Large intestine (tissue), 3 donors: ENCODE data around the gene CDH13. TPM values are rescaled to one million over a fixed set of nuclear protein-coding genes. Genes with fewer than 3 reads are reported as not detected.
A peak's percentile ranks its signal among the peaks of the same experiment; 100 is the strongest.

Experiments used
- DNase-seq, 2 donors: peaks; one replicate each; pipeline versions ENCODE4 v3.0.0 to v3.0.0-alpha.2; 2013
- H3K27ac ChIP-seq: one replicate; pipeline ENCODE4 v1.5.1; 2013; ENCODE audit warnings: low read length
- H3K27me3 ChIP-seq: 2 replicates; pipeline ENCODE4 v1.6.1; 2013; ENCODE audit warnings: low read length; ENCODE audit not compliant: control insufficient read depth, insufficient read depth
- H3K36me3 ChIP-seq: 2 replicates; pipeline ENCODE4 v1.6.1; 2013; ENCODE audit warnings: low read length; ENCODE audit not compliant: control insufficient read depth, insufficient read depth
- H3K4me1 ChIP-seq: one replicate; pipeline ENCODE4 v1.6.1; 2013; ENCODE audit warnings: low read length; ENCODE audit not compliant: control insufficient read depth, insufficient read depth
- H3K4me3 ChIP-seq: one replicate; pipeline ENCODE4 v1.5.1; 2013; ENCODE audit warnings: low read length
- H3K9me3 ChIP-seq: one replicate; pipeline ENCODE4 v1.6.1; 2013; ENCODE audit warnings: mild to moderate bottlenecking, low read depth, low read length, moderate library complexity; ENCODE audit not compliant: control insufficient read depth
- WGBS: methylation state at CpG from one replicate; pipeline ENCODE4 v1.1.5; 2013; ENCODE audit warnings: low lambda C conversion rate; ENCODE audit not compliant: insufficient coverage; 5-methylcytosine and 5-hydroxymethylcytosine counted together
- polyA plus RNA-seq: library from polyadenylated mRNA; unstranded; fragments of 120-200 nt; gene quantifications from one replicate; pipeline ENCODE4 v1.2.1, GENCODE V29; 2013

The CDH13 gene
- polyA plus RNA-seq, 1 donor, result 17.1 TPM

- H3K9me3 ChIP-seq, result no peaks in the 10 kb centered on the region
- no peaks in the 10 kb centered on the region for H3K27me3 ChIP-seq
- H3K27ac ChIP-seq, result no peak overlapping the region
- DNase-seq, result no peak
- 96% methylated on average over 2 of the region's 4 CpGs for WGBS
- H3K4me3 ChIP-seq, result no peak overlapping the region
- H3K4me1 ChIP-seq, result no peaks in the 10 kb centered on the region
- no peaks in the 10 kb centered on the region for H3K36me3 ChIP-seq
Measured at GRCh38 chr16:82755570-82756282, 129.0 kb downstream of the CDH13 start.

GRCh38 chr16:82756283-82756599 lies 129.5 kb downstream of the CDH13 start:
- no CpG with 5 or more reads among the region's 3 CpGs for WGBS

GRCh38 chr16:82758406-82758805 lies 131.6 kb downstream of the CDH13 start:
- DNase-seq, result no peak
- no peaks in the 10 kb centered on the region for H3K4me1 ChIP-seq
- WGBS, result no CpG with 5 or more reads among the region's 4 CpGs

More at GRCh38 chr16:82756283-82756599, 129.5 kb downstream of the CDH13 start:
- Histone ChIP-seq H3K36me3 (no peaks in the 10 kb centered on the region), H3K27me3 (no peaks in the 10 kb centered on the region), H3K27ac (no peak overlapping the region), H3K4me1 (no peaks in the 10 kb centered on the region), H3K9me3 (no peaks in the 10 kb centered on the region), H3K4me3 (no peak overlapping the region)
- DNase-seq, result no peak

GRCh38 chr16:82758904-82759303 lies 132.1 kb downstream of the CDH13 start:
- no peak for DNase-seq
- H3K4me3 ChIP-seq, result no peak overlapping the region
- no peaks in the 10 kb centered on the region for H3K36me3 ChIP-seq
- no peaks in the 10 kb centered on the region for H3K27me3 ChIP-seq
- no peaks in the 10 kb centered on the region for H3K9me3 ChIP-seq
- WGBS, result no CpG with 5 or more reads among the region's 2 CpGs
- H3K27ac ChIP-seq, result no peak overlapping the region
- no peaks in the 10 kb centered on the region for H3K4me1 ChIP-seq

More at GRCh38 chr16:82758406-82758805, 131.6 kb downstream of the CDH13 start:
- Histone ChIP-seq H3K36me3 (no peaks in the 10 kb centered on the region), H3K27me3 (no peaks in the 10 kb centered on the region), H3K27ac (no peak overlapping the region), H3K9me3 (no peaks in the 10 kb centered on the region), H3K4me3 (no peak overlapping the region)

GRCh38 chr16:82761236-82761635 lies 134.5 kb downstream of the CDH13 start:
- Histone ChIP-seq H3K9me3 (no peaks in the 10 kb centered on the region), H3K27ac (no peak overlapping the region), H3K4me1 (no peaks in the 10 kb centered on the region), H3K27me3 (no peaks in the 10 kb centered on the region), H3K4me3 (no peak overlapping the region), H3K36me3 (no peaks in the 10 kb centered on the region)
- DNase-seq, result no peak
- no CpG with 5 or more reads among the region's 4 CpGs for WGBS

- WGBS, result no CpG with 5 or more reads among the region's 3 CpGs
Measured at GRCh38 chr16:82761858-82762257, 135.1 kb downstream of the CDH13 start.

GRCh38 chr16:82763371-82763770 lies 136.6 kb downstream of the CDH13 start:
- H3K9me3 ChIP-seq, result no peaks in the 10 kb centered on the region
- H3K27me3 ChIP-seq, result no peaks in the 10 kb centered on the region
- H3K4me3 ChIP-seq, result no peak overlapping the region
- H3K4me1 ChIP-seq, result no peaks in the 10 kb centered on the region
- DNase-seq, result no peak
- 92% methylated on average over 2 of the region's 2 CpGs for WGBS
- H3K27ac ChIP-seq, result no peak overlapping the region
- H3K36me3 ChIP-seq, result no peaks in the 10 kb centered on the region

More at GRCh38 chr16:82761858-82762257, 135.1 kb downstream of the CDH13 start:
- Histone ChIP-seq H3K27me3 (no peaks in the 10 kb centered on the region), H3K9me3 (no peaks in the 10 kb centered on the region), H3K27ac (no peak overlapping the region), H3K4me1 (no peaks in the 10 kb centered on the region), H3K4me3 (no peak overlapping the region), H3K36me3 (no peaks in the 10 kb centered on the region)
- peak; percentile 59 to 84 for DNase-seq

- no peaks in the 10 kb centered on the region for H3K27me3 ChIP-seq
- no peak overlapping the region for H3K4me3 ChIP-seq
- no peaks in the 10 kb centered on the region for H3K9me3 ChIP-seq
- H3K4me1 ChIP-seq, result no peaks in the 10 kb centered on the region
- no peak overlapping the region for H3K27ac ChIP-seq
- no peak for DNase-seq
- H3K36me3 ChIP-seq, result no peaks in the 10 kb centered on the region
- WGBS, result no CpG with 5 or more reads among the region's 3 CpGs
Measured at GRCh38 chr16:82767198-82767597, 140.4 kb downstream of the CDH13 start.

- H3K27me3 ChIP-seq, result no peaks in the 10 kb centered on the region
- H3K36me3 ChIP-seq, result no peaks in the 10 kb centered on the region
- 92% methylated on average over 2 of the region's 4 CpGs for WGBS
- DNase-seq, result peak in 1 of 2 donors; percentile 24
- H3K9me3 ChIP-seq, result no peaks in the 10 kb centered on the region
- H3K4me1 ChIP-seq, result no peaks in the 10 kb centered on the region
- no peak overlapping the region for H3K27ac ChIP-seq
- H3K4me3 ChIP-seq, result no peak overlapping the region
Measured at GRCh38 chr16:82767808-82768207, 141.0 kb downstream of the CDH13 start.

GRCh38 chr16:82769845-82770244 lies 143.1 kb downstream of the CDH13 start:
- no peaks in the 10 kb centered on the region for H3K9me3 ChIP-seq
- H3K4me1 ChIP-seq, result no peaks in the 10 kb centered on the region
- no peak for DNase-seq
- H3K36me3 ChIP-seq, result no peaks in the 10 kb centered on the region
- H3K27me3 ChIP-seq, result no peaks in the 10 kb centered on the region
- H3K4me3 ChIP-seq, result no peak overlapping the region
- no peak overlapping the region for H3K27ac ChIP-seq
- 92% methylated on average over 4 of the region's 5 CpGs for WGBS

- Histone ChIP-seq H3K27me3 (no peaks in the 10 kb centered on the region), H3K9me3 (no peaks in the 10 kb centered on the region), H3K36me3 (no peaks in the 10 kb centered on the region), H3K4me1 (no peaks in the 10 kb centered on the region), H3K27ac (no peak overlapping the region), H3K4me3 (no peak overlapping the region)
- 100% methylated on average over 1 of the region's 3 CpGs for WGBS
- DNase-seq, result no peak
Measured at GRCh38 chr16:82772215-82772614, 145.4 kb downstream of the CDH13 start.
